Measurements from ENCODE around the gene FAIM2. TPM values are rescaled to one million over a fixed set of nuclear protein-coding genes. Genes with fewer than 3 reads are reported as not detected.

Gene FAIM2
- total RNA-seq (ENCODE audit: unreplicated experiment) = not detected
- long read RNA-seq = 0 reads

- Mint-ChIP-seq H3K36me3 (ENCODE audit: low read depth, unreplicated experiment) (no peaks in the 10 kb centered on the region), H3K27me3 (ENCODE audit: unreplicated experiment) (peaks cover 20% of the 10 kb centered on the region), H3K9me3 (ENCODE audit: unreplicated experiment) (no peaks in the 10 kb centered on the region), H3K27ac (ENCODE audit: unreplicated experiment) (no peak within 1 kb of the TSS), H3K4me3 (ENCODE audit: unreplicated experiment) (no peak within 1 kb of the TSS), H3K4me1 (ENCODE audit: unreplicated experiment) (peaks cover 23% of the 10 kb centered on the region)
- no peak for DNase-seq (ENCODE audit: low spot score)
- no peak for TF ChIP-seq CTCF (IDR thresholded peaks at IDR 0.05; ENCODE audit: unreplicated experiment)
These were observed at the start of gene FAIM2 for GRCh38 chr12:49903700-49904423. TSS of gene FAIM2 (minus strand) at chr12:49903900. CDS start at chr12:49903792, 108 bp downstream.

GRCh38 chr12:49953151-49953550, 49.5 kb upstream of the FAIM2 start:
- Mint-ChIP-seq H3K36me3 (ENCODE audit: low read depth, unreplicated experiment) (no peaks in the 10 kb centered on the region), H3K9me3 (ENCODE audit: unreplicated experiment) (no peaks in the 10 kb centered on the region), H3K4me1 (ENCODE audit: unreplicated experiment) (peaks cover 10% of the 10 kb centered on the region), H3K4me3 (ENCODE audit: unreplicated experiment) (no peak overlapping the region), H3K27ac (ENCODE audit: unreplicated experiment) (peak overlapping the region; percentile 48), H3K27me3 (ENCODE audit: unreplicated experiment) (peaks cover 14% of the 10 kb centered on the region)
- no peak for TF ChIP-seq CTCF (IDR thresholded peaks at IDR 0.05; ENCODE audit: unreplicated experiment)
- no peak for DNase-seq (ENCODE audit: low spot score)

GRCh38 chr12:49952391-49953055, 48.8 kb upstream of the FAIM2 start:
- H3K27me3 Mint-ChIP-seq (ENCODE audit: unreplicated experiment) = peaks cover 14% of the 10 kb centered on the region

GRCh38 chr12:49951411-49952240, 47.9 kb upstream of the FAIM2 start:
- Mint-ChIP-seq H3K27ac (ENCODE audit: unreplicated experiment) (no peak overlapping the region), H3K27me3 (ENCODE audit: unreplicated experiment) (peaks cover 10% of the 10 kb centered on the region), H3K9me3 (ENCODE audit: unreplicated experiment) (no peaks in the 10 kb centered on the region), H3K4me1 (ENCODE audit: unreplicated experiment) (peaks cover 10% of the 10 kb centered on the region), H3K36me3 (ENCODE audit: low read depth, unreplicated experiment) (no peaks in the 10 kb centered on the region), H3K4me3 (ENCODE audit: unreplicated experiment) (no peak overlapping the region)
- no peak for TF ChIP-seq CTCF (IDR thresholded peaks at IDR 0.05; ENCODE audit: unreplicated experiment)
- DNase-seq (ENCODE audit: low spot score) = no peak

More at GRCh38 chr12:49952391-49953055, 48.8 kb upstream of the FAIM2 start:
- H3K9me3 Mint-ChIP-seq (ENCODE audit: unreplicated experiment) = no peaks in the 10 kb centered on the region
- TF ChIP-seq CTCF (IDR thresholded peaks at IDR 0.05; ENCODE audit: unreplicated experiment) = no peak
- H3K36me3 Mint-ChIP-seq (ENCODE audit: low read depth, unreplicated experiment) = no peaks in the 10 kb centered on the region
- H3K27ac Mint-ChIP-seq (ENCODE audit: unreplicated experiment) = peak overlapping the region; percentile 48
- no peak overlapping the region for H3K4me3 Mint-ChIP-seq (ENCODE audit: unreplicated experiment)
- DNase-seq (ENCODE audit: low spot score) = no peak
- peaks cover 10% of the 10 kb centered on the region for H3K4me1 Mint-ChIP-seq (ENCODE audit: unreplicated experiment)

Data from endothelial cell (in vitro differentiated cells).